Umbilical cord (tissue), 2 donors: Measurements from ENCODE around the gene REX1BD. TPM values are rescaled to one million over a fixed set of nuclear protein-coding genes. Genes with fewer than 3 reads are reported as not detected.

Source experiments
- DNase-seq: peaks from one replicate; pipeline ENCODE4 v3.0.0-alpha.2; 2015; ENCODE audit warnings: low spot score
- total RNA-seq: library from RNA; depleted of rRNA; stranded (reverse); fragments of >200 nt; gene quantifications from one replicate; pipeline ENCODE4 v1.2.3, GENCODE V29; 2014; ENCODE audit warnings: low replicate concordance; ENCODE audit not compliant: insufficient read depth

Gene REX1BD
- total RNA-seq, 1 donor from 2014 or later = 20.7 TPM

DNA sequence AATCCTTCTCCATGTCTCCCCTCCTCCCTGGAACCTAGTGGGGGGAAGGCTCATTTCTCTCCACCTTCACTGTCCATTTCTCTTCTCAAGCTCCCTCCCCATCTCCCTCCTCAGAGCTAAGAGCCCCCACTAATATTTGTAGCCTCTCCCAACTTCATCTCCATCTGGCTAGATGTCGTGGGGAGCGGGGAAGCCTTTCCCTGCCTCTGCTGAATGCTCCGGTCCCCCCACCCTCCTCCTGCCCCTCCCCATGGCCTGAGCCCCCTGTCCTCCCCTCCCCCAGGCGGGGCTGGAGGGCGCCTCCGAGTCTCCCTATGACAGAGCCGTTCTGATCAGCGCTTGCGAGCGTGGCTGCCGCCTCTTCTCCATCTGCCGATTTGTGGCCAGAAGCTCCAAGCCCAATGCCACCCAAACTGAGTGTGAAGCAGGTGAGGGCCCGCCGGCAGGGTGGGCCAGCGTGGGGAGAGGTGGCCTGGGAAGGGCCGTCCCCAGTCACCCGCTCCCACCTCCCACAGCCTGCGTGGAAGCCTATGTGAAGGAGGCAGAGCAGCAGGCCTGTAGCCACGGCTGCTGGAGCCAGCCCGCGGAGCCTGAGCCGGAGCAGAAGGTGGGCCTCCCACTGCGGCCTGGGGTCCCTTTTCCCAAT, 25.1 kb downstream of the REX1BD start:
- no peak for DNase-seq

DNA sequence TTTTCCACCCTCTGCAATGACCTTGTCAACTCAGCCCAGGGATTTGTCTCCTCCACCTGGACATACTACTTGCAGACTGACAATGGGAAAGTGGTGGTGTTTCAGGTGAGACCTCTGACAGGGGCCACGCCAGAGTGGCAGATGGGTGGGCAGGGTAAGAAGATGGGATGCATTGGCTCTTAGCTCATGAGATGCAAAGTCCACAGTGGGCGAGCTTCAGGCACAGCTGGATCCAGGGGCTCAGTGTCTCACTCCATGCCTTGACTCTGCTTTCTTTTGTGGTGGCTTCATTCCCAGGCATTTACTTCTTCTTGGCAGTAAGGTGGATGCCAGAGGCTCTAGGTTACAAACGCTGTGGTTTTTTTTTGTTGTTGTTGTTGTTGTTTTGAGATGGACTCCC, 27.4 kb downstream of the REX1BD start:
- no peak for DNase-seq

DNA sequence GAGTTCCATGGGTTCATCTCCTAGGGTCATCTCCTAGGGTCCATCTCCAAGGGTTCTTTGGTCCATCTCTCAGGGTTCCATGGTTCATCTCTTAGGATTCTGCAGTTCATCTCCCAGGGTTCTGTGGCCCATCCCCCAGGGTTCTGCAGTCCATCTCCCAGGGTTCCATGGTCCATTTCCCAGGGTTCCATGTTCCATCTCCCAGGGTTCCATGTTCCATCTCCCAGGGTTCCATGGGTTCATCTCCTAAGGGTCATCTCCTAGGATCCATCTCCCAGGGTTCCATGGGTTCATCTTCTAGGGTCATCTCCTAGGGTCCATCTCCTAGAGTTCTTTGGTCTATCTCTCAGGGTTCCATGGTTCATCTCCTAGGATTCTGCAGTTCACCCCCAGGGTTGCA, 29.0 kb downstream of the REX1BD start:
- no peak for DNase-seq

DNA sequence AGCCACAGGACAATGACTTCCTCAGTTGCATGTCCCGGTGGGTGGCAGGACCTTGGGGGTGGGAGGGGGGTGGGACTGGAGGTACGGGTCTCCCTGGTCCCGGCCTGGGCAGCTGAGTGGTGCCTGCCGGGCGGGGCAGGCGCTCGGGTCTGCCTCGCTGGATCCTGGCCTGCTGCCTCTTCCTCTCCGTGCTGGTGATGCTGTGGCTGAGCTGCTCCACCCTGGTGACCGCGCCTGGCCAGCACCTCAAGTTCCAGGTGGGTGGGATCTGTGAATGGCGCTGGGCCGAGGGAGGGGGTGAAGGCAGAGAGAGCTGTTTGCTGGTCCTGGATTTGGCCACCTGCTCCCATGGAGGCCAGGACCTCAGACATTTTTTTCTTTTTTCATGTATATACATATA, 29.6 kb downstream of the REX1BD start:
- DNase-seq = no peak

DNA sequence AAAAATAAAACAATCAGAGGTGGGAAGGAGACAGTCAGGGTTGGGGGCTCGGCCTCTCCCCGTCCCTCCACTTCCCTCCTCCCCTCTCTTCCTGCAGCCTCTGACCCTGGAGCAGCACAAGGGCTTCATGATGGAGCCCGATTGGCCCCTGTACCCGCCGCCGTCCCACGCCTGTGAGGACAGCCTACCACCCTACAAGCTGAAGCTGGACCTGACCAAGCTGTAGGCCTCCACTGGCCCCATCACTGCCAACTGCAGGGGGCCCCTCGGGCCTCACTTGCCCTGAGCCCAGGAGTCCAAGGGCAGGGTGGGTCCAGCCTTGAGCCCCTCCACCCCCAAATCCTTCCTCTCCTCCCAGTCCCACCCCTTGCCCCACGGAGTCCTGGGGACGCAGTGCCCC, 31.7 kb downstream of the REX1BD start:
- no peak for DNase-seq

DNA sequence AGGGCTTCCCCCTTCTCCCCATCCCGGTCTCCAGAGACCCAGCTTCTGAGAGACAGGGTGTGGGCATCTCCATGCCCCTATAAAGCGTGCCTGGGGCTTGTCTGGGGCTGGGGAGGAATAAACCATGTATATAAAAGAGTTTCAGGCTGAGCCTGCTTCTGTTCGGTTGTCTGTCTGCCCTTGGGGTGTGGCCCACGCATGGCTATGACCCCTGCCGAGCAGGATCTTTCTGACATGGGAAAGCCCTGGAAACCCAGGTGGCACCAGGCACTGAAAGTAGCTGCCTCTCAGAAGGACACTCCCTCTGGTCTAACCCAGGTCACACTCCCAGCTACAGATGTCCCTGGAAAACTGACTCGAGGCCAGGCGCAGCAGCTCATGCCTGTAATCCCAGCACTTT, 32.3 kb downstream of the REX1BD start:
- no peak for DNase-seq

DNA sequence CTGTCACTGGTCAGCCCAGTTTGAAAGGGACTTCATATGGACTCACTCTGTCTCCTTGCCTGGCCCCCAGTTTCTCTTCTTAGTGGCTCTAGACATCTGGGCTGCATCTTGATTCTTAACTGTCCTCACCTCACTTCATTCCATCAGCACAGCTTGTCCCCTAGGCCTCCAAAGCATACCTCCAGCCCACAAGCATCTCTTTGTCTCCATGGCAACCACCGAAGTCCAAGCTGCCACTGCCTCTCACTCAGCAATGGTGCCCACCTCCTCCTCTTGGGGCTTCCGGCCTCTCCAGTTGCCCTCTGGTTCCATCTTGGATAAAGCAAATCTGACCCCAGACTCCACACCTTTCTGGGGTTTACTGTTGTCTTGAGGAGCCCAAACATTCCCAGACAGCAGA, 38.3 kb downstream of the REX1BD start:
- no peak for DNase-seq

DNA sequence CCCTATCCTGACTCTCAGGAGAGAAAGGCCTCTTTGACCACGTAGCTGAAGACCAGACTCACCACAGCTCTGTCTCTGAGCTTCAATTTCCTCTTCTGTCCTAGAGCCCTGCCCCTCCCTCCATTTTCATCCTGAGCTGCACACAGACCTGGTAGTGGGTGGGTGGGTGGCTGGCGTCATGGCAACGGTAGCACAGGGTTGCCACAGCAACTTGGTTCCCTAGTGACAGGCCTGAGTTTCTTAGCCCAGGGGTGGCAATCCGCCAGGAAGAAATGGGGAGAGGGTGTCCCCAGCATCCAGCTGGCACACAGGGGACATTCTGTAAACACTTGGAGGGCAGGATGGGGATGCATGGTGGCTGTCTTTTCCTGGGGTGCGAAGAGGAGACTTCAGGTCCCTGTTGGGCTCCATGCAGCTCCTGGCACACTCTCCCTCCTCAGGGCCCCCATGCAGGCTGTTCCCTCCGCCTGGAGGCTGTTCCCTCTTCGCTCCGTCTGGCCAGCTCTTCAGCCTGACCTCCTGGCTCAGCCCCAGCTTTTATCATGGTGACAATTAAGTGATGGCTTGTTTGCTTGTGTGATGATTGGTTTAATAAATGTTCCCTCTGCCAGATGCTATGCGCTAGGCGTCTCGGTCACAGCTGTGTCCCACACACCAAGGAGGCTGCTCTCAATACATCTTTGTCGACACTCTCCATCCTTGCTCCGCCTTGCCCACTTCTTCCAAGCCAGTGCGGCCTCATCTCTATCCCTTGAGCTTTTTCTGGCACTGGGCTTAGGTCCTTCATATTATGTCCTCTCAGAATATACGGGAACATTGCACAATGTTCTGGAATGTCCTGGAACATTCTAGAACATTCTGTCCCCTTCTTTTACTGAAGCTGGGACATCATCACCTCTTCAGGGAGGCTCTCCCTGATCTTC, 40.8 kb downstream of the REX1BD start:
- DNase-seq = no peak

DNA sequence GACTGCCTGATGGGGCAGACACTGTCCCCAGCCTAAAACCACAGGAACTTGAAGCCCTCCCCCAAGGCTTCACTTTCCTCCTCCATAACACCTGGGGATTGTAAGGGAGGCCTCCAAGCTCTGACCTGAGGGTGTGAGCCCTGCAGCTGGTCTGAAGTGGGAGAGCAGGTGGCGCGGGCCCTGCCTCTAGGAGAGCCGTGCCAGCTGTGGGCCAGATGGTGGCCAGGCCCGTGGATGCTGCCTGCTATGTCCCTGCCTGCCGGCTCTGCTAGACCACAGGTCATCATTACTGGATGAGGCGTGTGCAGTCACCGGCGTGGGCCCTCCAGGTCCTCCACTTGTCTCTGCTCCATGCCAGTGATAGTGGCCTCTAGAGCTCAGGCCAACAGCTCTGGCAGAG, 44.7 kb downstream of the REX1BD start:
- no peak for DNase-seq

DNA sequence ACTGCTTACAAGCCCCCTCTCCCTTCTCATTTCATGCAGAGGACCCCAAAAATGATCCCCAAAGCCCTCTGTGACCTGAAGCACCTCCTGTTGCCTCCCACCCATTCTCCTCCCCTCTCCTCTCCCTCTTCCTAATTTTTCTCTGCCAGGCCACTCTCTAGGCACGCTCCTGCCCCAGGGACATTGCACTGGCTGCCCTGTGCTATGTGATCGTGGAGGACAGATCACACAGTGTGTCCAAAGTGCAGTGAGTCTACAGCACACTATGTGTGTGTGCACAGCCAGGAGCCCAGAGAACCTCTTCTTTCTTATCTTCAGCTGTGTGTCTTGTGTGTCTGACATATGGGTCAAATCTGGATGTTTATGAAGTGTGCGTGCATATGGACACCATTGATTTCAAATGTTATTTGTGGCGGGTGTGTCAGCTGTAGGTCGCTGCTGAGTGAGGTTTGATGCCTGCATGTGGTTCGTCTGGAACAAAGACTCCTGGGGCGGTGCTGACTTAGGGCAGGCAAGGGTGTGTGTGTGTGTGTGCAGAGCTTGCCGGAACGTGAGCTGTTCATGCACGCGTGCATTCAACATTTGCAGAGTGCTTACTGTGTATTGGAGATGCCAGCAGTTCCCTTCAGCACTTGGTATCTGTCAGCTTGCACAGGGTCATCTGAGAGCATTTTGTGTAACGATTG, 46.2 kb downstream of the REX1BD start:
- DNase-seq = peak; percentile 50

DNA sequence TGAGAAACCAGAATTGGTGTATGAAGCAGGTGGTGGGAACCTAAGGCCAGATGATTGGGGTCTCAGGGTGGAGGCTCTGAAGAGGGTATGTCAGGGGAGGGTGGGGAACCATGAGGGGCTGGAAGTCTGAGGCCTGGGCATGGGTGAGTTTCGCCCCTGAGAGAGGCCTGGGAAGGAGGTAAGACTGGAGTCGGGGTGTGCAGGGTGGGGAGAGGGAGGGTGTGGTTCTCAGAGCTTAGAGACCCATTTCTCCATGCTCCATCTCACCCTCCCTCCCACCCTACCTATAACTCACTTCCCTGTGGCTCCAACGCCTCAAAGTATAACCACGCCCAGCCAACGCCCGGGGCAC, 47.2 kb downstream of the REX1BD start:
- DNase-seq = no peak

DNA sequence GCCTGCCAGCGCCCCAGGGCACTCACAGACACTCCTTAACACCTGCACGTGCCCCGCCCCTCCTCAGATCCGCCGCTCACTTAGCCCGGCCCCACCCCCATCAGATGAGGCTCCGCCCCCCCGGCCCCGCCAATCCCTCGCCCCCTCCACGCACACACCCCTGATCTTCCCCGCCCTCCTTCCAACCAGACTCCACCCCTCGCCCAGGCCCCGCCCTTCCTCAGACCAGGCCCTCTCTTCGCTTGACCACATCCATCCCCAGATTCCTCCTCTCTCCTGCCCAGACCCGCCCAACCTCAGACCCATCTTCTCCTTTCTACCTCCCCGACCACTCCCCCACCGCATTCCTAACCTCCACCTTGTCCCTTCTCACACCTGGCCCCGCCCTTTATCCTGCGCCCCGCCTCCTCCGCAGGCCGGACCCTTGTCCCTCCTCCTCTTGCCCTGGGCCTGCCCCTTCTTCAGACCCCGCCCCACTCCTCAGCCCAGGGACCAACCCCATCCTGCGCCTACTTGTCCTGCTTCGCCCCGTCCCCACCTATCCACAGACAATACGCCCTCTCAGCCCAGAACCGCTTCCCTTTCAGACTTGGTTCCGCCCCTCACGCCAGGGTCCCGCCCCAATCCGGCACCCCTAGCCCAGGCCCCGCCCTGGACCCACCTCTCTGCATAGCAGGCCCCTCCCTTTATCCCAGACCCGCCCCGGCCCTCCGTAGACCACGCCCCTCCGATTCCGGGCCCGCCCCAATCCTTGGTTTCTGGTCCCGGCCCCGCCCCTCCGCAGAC, 47.8 kb downstream of the REX1BD start:
- DNase-seq = peak; percentile 93

DNA sequence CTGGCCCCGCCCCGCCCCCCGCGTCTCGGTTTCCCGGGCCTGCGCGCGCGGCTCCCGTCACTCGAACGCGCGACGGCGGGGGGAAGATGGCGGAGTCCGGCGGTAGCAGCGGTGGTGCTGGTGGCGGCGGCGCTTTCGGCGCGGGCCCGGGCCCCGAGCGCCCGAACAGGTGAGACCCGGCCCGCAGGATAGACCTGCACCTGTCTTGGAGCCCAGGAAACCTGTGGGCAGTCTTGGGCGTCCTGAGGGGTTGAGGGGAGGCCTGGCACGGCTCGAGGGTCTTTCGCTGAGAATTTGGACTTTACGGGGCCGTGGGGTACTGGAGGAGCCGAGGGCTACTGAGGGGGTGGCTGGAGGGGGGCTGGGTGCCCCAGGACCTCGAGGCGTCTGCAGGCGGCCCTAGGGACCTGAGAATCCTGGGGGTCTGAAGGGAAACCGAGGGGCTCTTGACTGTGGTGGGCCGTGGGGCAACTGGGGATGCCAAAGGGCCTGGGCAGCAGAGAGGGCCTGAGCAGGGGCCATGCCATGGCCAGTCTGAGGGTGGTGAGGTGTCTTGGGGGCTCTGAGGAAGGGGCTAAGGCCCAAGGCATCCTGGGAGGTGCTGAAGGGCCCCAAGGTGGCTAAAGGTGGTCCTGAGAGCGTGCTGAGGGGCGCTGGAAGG, 48.5 kb downstream of the REX1BD start, which contains the start of gene KLHL26:
Gene KLHL26, plus strand, starts transcription at position 60 of the 661 bp plus-strand sequence. Its CDS starts 27 bp downstream, at position 87.
- no peak for DNase-seq

DNA sequence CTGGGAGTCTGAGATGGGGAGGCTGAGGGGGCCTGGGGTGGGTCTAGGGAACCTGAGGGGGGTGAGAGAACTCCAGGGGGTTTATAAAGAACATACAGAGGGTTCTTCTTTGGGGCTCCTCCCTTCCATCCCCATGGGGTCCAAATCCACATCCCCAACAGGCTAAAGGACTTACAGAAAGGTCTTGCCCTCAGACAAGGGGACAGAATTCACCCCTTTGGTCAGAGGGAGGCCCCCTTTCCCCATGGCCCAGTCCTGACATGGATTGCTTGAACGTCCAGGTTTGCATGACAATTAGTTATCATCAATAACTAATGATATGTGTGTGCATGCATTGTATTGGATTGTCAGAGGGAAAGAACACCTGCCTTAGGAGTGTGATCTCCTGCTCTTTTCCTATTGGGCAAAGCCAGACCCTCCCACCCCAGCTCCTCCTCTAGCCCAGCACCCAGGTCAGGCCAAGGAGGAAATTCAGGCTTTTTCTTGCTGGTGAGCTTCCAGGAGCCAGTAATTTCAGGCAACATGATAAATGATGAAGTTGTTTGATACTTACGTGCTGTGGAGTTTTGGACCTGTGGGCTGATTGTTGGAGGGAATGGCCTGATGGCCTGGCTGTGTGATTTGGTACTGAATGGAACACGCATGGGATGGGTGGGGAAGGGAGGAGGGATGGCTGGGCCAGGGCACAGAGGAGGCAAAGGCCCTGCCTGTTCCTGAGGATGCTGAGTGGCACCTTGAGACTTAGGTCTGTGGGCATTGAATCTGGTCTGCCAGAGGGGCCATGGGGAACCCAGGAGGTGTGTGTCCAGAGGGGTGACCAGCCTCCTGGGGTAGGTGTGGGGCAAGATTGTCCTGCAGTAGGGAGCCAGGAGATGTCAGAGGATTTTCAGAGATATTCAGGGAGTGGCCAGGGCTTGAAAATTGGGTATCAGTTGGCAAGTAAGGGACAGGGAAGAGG, 49.4 kb downstream of the REX1BD start:
- no peak for DNase-seq

DNA sequence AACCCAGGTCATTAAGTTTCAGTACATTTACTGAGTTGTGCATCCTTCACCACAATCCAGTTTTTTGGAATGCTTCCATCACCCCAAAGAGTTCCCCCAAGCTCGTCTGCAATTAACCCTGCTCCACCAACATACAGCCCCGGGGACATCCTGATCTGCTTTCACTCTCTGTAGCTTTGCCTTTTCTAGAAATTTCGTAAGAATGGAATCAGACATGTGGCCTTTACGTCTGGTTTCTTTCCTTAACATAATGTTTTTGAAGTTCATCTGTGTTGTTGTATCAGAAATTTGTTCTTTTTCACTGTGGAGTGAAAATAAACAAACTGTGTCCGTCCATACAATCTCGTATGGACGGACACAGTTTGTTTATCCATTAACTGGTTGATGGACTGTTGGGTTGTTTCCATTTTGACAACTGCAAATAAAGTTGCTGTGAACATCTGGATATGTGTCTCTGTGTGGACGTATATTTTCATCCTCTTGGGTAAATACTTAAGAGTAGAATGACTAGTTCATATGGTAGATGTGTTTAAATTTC, 51.2 kb downstream of the REX1BD start:
- no peak for DNase-seq
